Measurements from ENCODE around the gene POLN.
"Not testable (repeated sequence)": the region's sequence is repeated elsewhere in the genome, so short reads cannot be mapped to it uniquely, and the experiment has no call there.

POLN gene

DNA sequence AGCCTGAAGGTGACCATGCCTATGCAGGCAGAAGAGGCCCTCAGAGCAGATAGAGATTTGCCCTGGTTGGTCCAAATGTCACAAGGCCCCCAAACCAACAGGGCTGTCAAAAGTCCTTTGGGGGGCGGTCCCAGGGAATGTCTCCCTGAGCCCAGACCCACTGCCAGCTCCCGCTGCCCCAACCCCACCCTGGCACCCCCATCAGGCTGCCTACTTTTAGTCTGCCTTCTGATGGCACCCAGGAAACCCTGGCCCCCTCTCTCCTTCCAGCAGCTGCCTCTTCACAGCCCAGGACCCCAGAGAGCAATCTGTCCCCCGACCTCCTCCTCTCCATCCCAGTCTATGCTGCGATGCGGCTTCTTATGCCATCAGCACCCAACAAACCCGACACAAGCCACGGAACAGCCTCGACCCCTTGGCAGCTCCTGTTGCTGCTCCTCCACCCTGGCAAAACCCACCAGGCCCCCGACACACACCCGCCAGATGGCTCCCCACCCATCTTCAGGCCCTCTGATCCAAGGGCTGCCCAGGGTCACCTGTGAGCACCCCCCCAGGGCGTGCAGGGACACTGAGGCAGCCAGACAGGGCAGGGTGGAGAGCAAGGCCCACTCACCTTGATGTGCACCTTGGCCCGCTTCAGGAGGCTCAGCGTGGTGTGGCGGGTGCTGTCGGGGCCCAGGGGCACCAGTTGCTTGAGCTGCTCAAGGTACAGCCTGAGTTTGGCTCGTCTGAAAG, 10.0 kb upstream of the POLN start:
- DNase-seq (ENCODE audit: low read depth, low spot score) = no peak

- DNase-seq (ENCODE audit: low read depth, low spot score) = no peak
Observed at GRCh38 chr4:2251073-2251794, 9.3 kb upstream of the POLN start.

DNA sequence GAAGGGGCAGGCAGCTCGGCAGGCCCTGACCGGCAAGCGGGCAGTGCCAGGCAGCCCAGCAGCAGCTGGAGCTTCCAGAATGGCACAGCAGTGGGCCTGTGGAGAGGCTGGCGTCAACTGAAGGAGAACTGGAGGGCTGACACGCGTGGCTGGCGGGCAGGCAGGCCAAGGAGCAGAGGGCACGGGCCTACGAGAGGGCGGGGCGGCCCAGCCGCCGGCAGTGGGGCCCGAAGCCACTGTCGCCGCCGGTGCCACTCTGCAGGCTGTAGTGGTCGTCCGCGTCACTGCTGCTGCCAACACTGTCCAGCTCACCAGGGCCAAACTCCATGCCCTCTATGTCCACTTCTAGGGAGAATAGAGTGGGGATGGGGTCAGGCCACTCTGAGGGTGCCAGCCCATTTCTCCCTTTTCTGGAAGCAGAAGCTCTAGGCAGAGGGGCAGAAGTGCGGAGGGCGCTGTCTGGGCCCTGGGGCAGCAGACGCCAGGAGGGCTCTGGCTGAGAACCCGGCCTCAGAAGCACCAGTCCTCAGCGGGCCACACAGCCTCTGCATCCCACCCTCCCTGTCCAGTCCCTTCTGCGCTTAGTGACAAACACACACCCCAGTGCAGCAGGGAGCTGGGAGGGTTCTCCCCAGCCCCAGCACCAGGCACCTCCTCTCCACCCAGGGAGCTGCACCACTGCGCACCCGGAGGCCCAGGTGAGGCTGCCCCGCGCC, 8.6 kb upstream of the POLN start:
- no peak for DNase-seq (ENCODE audit: low read depth, low spot score)

DNA sequence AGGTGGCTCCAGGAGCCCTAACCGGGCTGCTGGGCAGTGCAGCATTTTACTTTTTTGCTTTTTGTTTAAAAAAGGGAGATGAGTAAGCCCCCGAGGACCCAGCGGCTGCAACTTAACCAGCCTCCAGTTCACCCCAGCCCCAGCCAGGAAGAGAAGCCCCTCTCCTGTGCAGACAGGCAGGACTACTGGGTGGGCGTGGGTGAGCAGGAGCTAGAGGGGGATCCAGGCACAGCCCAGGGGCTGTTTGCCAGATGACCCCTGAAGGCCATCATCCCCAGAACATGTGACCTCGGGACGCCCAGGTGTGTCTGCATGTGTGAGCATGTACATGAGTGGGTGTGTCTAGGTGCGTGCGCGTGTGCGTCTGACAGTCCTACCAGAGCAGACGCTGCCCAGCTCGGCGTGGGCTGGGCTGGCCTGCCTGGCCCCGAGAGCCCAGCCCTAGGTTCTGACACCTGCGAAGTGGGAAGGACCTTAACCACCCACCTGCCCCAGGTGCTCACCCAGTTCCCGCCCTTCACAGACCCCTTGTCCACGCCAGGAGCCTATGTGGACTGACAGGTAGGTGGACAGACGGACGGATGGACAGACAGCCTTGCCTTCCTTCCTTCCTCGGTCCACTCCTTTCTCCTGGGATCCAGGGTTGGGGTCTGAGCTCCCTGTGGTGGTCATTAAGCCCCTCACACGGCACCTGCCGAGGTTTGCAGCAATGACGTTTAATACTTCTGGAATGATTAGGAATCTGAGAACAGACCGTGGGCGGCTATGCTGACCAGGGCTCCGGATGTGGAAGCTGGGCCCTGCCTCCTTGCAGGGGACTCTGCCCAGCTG, 7.8 kb upstream of the POLN start:
- DNase-seq (ENCODE audit: low read depth, low spot score) = no peak

GRCh38 chr4:2248821-2249261, 6.9 kb upstream of the POLN start:
- DNase-seq (ENCODE audit: low read depth, low spot score) = no peak

DNA sequence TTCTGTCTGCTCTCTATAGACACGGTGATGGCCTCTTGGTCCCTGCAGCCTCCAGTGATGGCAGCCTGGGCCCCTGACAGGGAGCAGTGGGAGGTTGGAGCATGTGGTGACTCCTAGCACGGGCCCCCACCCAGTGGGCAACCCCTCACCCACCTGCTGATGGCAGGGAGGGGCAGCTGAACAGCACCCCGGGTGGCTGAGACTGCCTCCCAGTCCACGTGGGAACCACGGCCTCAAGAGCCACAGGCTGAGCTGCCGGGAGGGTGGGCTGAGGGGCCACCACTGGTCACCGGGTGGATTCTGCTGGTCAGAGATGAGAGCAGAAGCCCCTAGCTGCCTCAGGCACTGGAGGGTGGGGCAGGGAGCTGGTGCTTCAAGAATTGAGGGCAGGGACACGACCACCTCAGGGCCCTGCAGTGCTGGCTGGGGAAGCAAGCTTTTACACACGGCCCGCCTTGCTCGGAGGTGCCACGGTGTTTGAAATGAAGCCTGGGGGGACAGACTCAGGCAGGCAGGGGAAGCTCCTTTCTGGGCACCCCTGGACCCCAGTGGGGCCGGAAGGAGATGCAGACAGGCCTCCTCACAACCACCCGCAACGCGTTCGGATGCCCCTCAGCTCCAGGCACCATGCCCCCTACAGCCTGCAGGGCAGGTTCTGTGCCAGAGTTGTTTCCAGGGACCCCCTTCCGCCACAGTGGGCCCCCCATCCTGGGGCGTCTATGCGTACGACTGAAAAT, 6.3 kb upstream of the POLN start:
- no peak for DNase-seq (ENCODE audit: low read depth, low spot score)

DNA sequence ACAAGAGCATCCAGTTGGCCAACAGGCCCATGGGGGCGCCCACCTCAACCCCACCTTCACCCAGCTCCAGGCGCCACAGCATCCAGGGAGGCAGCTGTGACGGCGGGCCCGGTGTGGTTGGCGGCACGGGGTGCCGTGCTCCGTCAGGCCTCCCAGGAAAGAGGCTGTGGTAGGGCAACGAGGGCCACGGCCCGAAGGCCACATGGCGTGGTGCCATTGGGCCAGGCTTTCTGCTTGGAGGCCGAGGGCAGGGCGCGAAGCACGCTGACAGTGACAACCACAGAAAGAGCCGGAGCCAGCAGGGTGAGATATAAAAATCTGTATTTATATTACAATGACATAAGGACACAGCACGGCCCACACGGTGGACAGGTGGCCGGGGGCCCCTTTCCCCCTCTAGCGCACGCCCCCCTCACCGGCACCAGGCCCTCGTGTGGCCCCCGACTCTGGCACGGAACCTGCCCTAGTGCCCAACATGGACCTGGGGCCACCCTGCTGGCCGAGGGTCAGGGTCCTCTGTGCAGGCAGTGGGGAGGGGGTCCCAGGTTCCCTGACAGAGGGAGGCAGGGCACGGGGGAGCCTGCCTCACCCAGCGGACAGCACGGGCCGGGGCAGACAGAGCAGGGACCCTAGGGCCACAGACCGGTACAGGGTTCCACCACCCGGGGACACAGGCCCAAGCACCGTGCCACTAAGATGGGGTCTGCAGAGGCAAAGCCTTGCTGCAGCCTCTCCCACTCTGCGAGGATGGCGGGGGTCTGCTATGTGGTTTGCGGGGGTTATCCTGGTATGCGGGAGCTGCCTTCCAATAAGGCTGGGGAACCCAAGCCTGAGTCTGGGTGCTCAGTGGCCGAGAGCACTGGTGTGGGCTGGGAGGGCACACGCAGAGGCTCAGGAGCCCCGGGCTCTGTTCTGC, 5.5 kb upstream of the POLN start:
- DNase-seq (ENCODE audit: low read depth, low spot score) = no peak

- no peak for DNase-seq (ENCODE audit: low read depth, low spot score)
Observed at GRCh38 chr4:2246384-2247127, 4.6 kb upstream of the POLN start.

- no peak for DNase-seq (ENCODE audit: low read depth, low spot score)
Observed at GRCh38 chr4:2245787-2246275, 3.9 kb upstream of the POLN start.

GRCh38 chr4:2245057-2245786, 3.3 kb upstream of the POLN start:
- DNase-seq (ENCODE audit: low read depth, low spot score) = no peak

DNA sequence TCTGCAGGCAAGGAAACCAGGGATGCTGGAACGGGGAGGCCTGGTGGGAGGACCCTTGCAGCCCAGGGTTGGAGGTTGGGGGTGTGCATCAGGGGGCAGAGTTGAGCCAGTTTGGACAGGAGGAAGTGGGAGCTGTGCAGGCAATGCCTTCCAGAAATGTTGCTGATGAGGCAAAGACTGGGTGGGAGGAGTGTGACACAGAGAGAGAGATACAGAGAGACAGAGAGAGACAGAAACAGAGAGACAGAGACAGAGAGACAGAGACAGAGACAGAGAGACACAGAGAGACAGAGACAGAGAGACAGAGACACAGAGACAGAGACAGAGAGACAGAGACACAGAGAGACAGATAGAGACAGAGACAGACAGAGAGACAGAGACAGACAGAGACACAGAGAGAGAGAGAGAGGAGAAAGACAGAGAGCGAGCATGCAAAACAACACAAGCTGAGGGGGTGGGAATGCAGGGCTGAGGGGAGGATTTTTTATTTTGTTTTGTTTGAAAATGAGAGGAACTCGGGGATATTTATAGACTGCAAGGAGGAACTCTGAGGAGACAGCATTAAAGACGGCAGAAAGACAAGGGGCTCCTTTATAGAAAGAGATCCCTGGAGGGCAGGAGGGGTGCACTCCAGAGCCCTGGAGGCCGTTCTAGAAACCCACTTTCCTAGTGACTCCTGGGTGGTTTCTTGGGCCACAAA, 1.9 kb upstream of the POLN start:
- no peak for DNase-seq (ENCODE audit: low read depth, low spot score)

DNA sequence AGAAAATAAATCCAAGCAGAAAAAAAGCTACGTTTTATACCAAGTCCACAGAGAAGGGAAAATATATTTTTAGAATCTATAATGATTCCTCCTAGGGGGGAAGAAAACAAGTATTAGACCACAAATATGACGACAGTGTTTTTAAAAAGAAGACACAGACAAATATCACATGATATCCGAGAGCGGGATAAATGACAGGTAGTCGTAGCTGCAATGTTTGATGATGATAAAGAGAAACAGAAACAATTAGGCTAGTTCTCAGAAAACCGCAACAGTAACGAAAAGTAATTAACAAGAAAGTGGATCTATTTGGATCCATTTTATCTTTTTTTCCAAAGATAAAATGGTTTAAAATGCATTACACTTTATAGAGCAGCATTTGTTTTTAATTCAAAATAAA, 918 bp downstream of the POLN start:
- no peak for DNase-seq (ENCODE audit: low read depth, low spot score)

- no peak for DNase-seq (ENCODE audit: low read depth, low spot score)
Observed at GRCh38 chr4:2236944-2237666, 4.8 kb downstream of the POLN start.

DNA sequence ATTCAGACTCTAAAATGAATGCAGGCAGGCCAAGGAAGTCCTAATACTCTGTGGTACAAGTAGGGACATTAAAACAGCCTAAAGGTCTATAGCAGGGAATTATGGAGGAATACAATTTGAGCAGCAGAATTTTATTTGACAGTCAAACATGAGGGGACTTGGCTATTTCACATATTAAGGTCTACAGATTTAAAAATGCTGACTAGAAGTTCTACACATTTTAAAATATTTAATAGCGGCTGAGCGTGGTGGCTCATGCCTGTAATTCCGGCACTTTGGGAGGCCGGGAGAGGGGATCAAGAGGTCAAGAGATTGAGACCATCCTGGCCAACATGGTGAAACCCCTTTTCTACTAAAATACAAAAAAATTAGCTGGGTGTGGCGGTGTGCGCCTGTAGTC, 10.8 kb downstream of the POLN start:
- no peak for DNase-seq (ENCODE audit: low read depth, low spot score)

- DNase-seq (ENCODE audit: low read depth, low spot score) = no peak
Observed at GRCh38 chr4:2226261-2226660, 15.7 kb downstream of the POLN start.

DNA sequence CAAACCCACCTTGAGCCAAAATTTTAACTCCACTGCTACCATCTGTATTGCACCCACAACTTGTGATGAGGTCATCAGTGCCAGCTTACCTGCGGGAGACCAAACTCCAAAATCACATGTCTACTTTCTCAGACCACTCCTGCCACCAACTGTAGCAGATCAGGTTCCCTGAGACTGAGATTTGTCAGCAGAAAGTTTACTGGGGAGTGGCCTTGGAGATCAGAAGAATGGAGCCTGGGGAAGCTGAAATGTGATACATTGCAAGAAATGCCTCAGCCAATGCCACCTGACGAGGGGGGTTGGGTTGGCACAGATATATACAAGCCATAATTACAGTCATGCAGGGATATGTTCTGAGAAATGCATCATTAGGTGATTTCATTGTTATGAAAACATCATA, 19.1 kb downstream of the POLN start:
- no peak for DNase-seq (ENCODE audit: low read depth, low spot score)

DNA sequence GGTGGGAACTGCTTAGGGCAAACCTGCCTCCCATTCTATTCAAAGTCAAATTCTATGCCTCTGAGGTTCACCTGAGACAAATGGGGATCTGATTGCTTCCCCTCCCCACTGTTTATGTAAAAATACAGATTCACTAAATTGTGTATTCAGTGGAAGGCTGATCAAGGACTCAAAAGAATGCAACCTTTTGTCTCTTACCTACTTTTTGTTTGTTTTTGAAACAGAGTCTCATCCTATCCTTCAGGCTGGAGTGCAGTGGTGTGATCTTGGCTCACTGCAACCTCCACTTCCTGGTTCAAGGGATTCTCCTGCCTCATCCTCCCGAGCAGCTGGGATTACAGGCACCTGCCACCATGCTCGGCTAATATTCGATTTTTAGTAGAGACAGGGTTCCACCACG, 20.5 kb downstream of the POLN start:
- DNase-seq (ENCODE audit: low read depth, low spot score) = not testable (repeated sequence)

Data from activated CD4-positive, CD25-positive, alpha-beta regulatory T cell treated with anti-CD3 and anti-CD28 coated beads, Interleukin-2, amount 50 U/mL, for 16 hours (primary cell).